HuH-7 (cell line): ENCODE results near the gene TOLLIP.
"Not testable (repeated sequence)": the region's sequence is repeated elsewhere in the genome, so short reads cannot be mapped to it uniquely, and the experiment has no call there.

Experiments used
- DNase-seq: peaks from one replicate; pipeline ENCODE4 v3.0.0; 2011; ENCODE audit warnings: low spot score

Gene TOLLIP

GRCh38 chr11:1309498-1310317, at the start of gene TOLLIP:
TSS of gene TOLLIP (minus strand) at chr11:1309632. CDS start at chr11:1309498, 134 bp downstream.
- DNase-seq = peak; percentile 99

DNA sequence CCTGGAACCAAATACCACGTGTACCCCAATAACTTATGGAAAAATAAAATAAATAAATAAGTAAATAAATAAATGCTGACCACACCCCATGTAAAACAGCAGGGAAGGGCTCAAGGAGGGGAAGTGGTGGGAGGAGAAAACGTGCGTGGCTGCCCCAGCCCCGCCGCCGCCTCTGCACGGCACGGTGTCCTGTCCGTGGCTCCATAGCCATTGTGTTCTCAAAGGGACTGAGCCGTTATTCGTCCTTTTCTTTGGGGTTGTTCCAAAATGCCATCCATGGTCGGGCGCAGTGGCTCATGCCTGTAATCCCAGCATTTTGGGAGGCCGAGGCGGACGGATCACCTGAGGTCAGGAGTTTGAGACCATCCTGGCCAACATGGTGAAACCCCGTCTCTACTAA, 49.5 kb upstream of the TOLLIP start:
- DNase-seq = not testable (repeated sequence)

DNA sequence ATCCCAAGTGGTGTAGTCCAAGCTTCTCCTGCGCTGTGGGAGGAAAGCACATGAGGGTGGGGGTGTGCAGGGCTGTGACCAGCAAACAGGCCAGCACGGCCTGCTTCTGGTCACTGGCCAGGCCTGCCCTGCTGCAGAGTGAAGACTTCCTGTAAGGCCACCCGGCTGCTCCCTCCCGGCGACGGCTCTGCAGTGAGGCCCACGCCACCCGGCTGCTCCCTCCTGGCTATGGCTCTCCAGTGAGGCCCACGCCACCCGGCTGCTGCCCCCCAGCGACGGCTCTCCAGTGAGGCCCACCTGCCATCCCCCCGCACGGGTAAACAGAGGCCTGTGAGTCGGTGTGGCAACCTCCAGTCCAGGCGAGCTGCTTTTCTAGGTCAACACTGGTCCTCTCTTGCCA, 48.9 kb upstream of the TOLLIP start:
- DNase-seq = no peak

DNA sequence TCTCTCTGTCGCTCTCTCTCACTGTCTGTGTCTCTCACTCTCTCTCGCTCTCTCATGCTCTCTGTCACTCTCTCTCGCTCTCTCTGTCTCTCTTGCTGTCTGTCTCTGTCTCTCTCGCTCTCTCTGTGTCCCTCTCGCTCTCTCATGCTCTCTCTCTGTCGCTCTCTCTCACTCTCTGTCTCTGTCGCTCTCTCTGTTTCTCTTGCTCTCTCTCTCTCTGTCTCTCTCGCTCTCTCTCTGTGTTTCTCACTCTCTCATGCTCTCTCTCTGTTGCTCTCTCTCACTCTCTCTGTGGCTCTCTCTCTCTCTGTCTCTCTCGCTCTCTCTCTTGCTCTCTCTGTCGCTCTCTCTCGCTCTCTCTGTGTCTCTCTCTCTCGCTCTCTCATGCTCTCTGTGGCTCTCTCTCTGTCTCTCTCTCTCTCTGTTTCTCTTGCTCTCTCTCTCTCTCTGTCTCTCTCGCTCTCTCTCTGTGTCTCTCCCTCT, 47.1 kb upstream of the TOLLIP start:
- no peak for DNase-seq

- DNase-seq = peak; percentile 67
Observed at GRCh38 chr11:1356007-1356435, 46.6 kb upstream of the TOLLIP start.

- DNase-seq = no peak
Observed at GRCh38 chr11:1354125-1354938, 44.9 kb upstream of the TOLLIP start.

DNA sequence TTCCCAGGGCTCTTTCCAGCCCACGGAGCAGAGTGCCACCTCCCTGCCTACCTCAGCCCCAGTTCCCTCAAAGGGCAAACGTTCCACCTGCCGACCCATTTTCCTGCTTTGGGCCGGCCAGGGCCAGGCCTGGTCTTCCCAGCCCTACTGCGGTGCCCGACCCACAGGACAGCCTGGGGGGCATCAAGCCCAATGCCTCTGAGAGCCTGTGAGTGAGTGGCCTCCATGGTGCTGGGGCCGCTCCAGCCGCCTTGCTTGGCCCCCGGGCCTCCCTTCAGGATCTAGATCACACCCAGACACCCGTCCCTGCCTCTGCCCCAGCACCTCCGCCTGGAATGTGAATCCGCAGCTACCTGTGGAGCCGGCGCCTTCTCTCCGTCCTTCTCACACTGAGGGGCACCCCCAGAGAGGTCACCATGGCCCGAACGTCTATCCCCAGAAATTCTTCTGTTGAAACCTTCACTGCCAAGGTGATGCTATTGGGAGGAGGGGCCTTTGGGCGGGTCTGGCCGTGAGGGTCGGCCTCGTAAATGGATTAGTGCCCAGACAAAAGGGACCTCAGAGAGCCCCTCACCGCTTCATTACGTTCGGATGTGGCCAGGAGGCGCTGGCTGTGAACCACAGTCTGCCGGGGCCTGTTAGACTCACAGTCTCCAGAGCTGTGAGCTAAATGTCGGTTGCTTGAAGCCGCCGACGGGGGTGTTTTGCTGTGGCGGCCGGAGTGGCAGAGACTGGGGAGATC, 44.1 kb upstream of the TOLLIP start:
- DNase-seq = no peak

DNA sequence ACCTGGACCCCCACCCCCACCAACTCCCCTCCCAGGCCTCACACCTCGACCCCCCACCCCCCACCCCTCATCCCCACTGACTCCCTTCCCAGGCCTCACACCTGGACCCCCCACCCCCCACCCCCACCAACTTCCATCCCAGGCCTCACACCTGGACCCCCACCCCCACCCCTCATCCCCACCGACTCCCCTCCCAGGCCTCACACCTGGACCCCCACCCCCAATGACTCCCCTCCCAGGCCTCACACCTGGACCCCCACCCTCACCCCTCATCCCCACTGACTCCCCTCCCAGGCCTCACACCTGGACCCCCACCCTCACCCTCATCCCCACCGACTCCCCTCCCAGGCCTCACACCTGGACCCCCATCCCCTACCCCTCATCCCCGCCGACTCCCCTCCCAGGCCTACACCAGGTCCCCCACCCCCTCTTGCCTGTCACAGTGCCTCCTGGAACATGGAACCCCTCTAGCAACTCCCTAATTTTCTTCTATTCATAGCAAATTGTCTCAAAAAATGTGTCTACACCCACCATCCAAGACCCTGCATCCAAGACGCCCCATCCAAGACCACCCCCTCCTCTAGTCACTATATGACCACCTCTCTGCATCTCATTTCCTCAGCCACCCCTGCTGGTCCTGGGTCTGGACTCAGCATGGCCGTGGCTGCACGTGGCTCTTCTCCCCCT, 43.4 kb upstream of the TOLLIP start:
- no peak for DNase-seq

DNA sequence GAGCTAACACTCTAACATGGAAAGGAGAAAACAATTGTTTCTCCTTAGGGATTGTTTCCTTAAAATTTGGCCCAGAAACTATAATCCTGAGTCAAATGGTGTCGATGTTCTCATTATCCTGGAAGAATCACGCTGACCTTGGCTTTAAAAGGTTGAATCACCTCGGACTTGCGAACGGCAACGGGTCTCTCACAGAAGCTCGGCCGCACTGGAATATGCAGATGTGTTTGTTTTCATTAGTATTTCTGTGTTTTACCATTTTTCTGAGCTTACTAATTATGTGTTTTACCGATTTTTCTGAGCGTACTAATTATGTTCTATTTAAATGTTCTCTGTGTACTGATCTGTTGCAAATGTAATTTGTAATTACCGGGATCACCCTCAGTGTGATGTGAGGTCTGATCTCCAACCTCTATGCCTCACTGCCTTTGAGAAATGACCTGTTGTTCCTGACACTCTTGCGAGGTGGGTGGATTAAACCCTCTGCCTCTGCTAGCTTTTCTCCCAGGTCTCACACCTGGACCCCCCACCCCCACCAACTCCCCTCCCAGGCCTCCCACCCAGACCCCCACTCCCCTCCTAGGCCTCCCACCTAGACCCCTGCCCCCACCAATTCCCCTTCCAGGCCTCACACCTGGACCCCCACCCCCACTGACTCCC, 42.0 kb upstream of the TOLLIP start:
- DNase-seq = no peak

- no peak for DNase-seq
Observed at GRCh38 chr11:1350086-1350725, 40.8 kb upstream of the TOLLIP start.

- DNase-seq = no peak
Observed at GRCh38 chr11:1349327-1350041, 40.1 kb upstream of the TOLLIP start.

GRCh38 chr11:1348796-1349326, 39.4 kb upstream of the TOLLIP start:
- no peak for DNase-seq

GRCh38 chr11:1348146-1348795, 38.8 kb upstream of the TOLLIP start:
- no peak for DNase-seq

GRCh38 chr11:1347411-1347999, 38.1 kb upstream of the TOLLIP start:
- not testable (repeated sequence) for DNase-seq

DNA sequence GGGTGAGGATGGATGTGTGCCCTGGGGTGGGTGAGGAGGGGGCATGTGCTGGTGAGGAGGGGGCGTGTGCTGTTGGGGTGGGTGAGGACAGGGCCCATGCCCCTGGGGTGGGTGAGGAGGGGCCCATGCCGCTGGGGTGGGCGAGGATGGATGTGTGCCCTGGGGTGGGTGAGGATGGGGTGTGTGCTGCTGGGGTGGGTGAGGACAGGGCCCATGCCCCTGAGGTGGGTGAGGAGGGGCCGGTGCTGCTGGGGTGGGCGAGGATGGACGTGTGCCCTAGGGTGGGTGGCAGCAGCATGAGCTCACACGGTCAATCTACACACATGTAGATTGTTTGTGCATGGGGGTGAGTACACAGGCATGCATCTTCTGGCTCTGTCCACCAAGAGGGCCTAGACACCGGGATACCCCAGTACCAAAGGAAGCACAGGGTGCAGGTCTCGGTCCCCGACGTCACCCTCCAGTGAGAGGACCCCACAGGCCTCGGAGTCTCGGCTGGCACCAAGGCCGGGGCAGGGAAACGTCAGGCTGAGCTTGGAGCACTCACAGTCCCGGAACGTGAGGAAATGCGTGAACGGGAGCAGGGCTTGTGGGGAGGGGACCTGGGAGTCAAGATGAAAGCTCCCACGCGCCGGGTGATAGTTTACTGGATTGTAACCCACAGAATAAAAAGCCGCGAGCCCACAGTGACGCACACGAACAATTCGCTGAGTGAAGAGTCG, 37.4 kb upstream of the TOLLIP start:
- no peak for DNase-seq

GRCh38 chr11:1345737-1346513, 36.5 kb upstream of the TOLLIP start:
- DNase-seq = no peak

GRCh38 chr11:1344056-1344635, 34.7 kb upstream of the TOLLIP start:
- no peak for DNase-seq
